ENCODE data around the gene PLBD2.

The PLBD2 gene

GRCh38 chr12:113315358-113315757 lies 43.0 kb upstream of the PLBD2 start:
- Histone ChIP-seq H3K9me3 (ENCODE audit: insufficient read depth, low read depth, low read length) (no peaks in the 10 kb centered on the region), H3K4me3 (ENCODE audit: low read length, poor library complexity, severe bottlenecking) (no peak overlapping the region), H3K4me1 (ENCODE audit: insufficient read depth, low read length, poor library complexity, severe bottlenecking) (no peaks in the 10 kb centered on the region), H3K9ac (ENCODE audit: low read depth, low read length, poor library complexity, severe bottlenecking) (no peak overlapping the region), H3F3A (ENCODE audit: low read depth) (no peaks in the 10 kb centered on the region), H3K27me3 (ENCODE audit: insufficient read depth, low read length, poor library complexity, severe bottlenecking) (no peaks in the 10 kb centered on the region), H3K79me2 (ENCODE audit: insufficient read depth, low read length) (no peaks in the 10 kb centered on the region), H4K20me1 (ENCODE audit: insufficient read depth, low read length, poor library complexity, severe bottlenecking) (no peaks in the 10 kb centered on the region), H2AFZ (ENCODE audit: low read length) (no peak overlapping the region), H3K4me2 (ENCODE audit: low read depth, low read length, poor library complexity, severe bottlenecking) (no peak overlapping the region), H3K9me2 (replicated peaks; ENCODE audit: low read depth, low read length) (no peaks in the 10 kb centered on the region), H3K36me3 (ENCODE audit: insufficient read depth, low read length) (peaks cover 24% of the 10 kb centered on the region; the same call in 1 of the 2 replicates)
- no peak for TF ChIP-seq CTCF (conservative IDR thresholded peaks at IDR 0.05; ENCODE audit: low read length)
- TF ChIP-seq EZH2phosphoT487 (IDR thresholded peaks at IDR 0.05; ENCODE audit: borderline replicate concordance): no peak

GRCh38 chr12:113316155-113316554 lies 42.2 kb upstream of the PLBD2 start:
- H3F3A ChIP-seq (ENCODE audit: low read depth): no peaks in the 10 kb centered on the region
- no peaks in the 10 kb centered on the region for H4K20me1 ChIP-seq (ENCODE audit: insufficient read depth, low read length, poor library complexity, severe bottlenecking)
- 0 out of 2 replicates have a peak, but pooled peaks cover 1% of the 10 kb centered on the region for H3K9me3 ChIP-seq (ENCODE audit: insufficient read depth, low read depth, low read length)
- H3K9ac ChIP-seq (ENCODE audit: low read depth, low read length, poor library complexity, severe bottlenecking): no peak overlapping the region
- no peak for TF ChIP-seq EZH2phosphoT487 (IDR thresholded peaks at IDR 0.05; ENCODE audit: borderline replicate concordance)
- TF ChIP-seq CTCF (conservative IDR thresholded peaks at IDR 0.05; ENCODE audit: low read length): peak; percentile 24; the same call in 1 of the 2 replicates
- no peaks in the 10 kb centered on the region for H3K9me2 ChIP-seq (replicated peaks; ENCODE audit: low read depth, low read length)
- H3K79me2 ChIP-seq (ENCODE audit: insufficient read depth, low read length): no peaks in the 10 kb centered on the region
- H3K36me3 ChIP-seq (ENCODE audit: insufficient read depth, low read length): peaks cover 28% of the 10 kb centered on the region; the same call in 1 of the 2 replicates
- H3K4me1 ChIP-seq (ENCODE audit: insufficient read depth, low read length, poor library complexity, severe bottlenecking): no peaks in the 10 kb centered on the region
- no peak overlapping the region for H2AFZ ChIP-seq (ENCODE audit: low read length)
- H3K27me3 ChIP-seq (ENCODE audit: insufficient read depth, low read length, poor library complexity, severe bottlenecking): no peaks in the 10 kb centered on the region
- H3K4me3 ChIP-seq (ENCODE audit: low read length, poor library complexity, severe bottlenecking): no peak overlapping the region
- no peak overlapping the region for H3K4me2 ChIP-seq (ENCODE audit: low read depth, low read length, poor library complexity, severe bottlenecking)

- Histone ChIP-seq H3K9ac (ENCODE audit: low read depth, low read length, poor library complexity, severe bottlenecking) (no peak overlapping the region), H4K20me1 (ENCODE audit: insufficient read depth, low read length, poor library complexity, severe bottlenecking) (no peaks in the 10 kb centered on the region), H2AFZ (ENCODE audit: low read length) (no peak overlapping the region), H3K27me3 (ENCODE audit: insufficient read depth, low read length, poor library complexity, severe bottlenecking) (no peaks in the 10 kb centered on the region), H3K4me3 (ENCODE audit: low read length, poor library complexity, severe bottlenecking) (no peak overlapping the region), H3K36me3 (ENCODE audit: insufficient read depth, low read length) (peaks cover 36% of the 10 kb centered on the region; the same call in 1 of the 2 replicates), H3F3A (ENCODE audit: low read depth) (no peaks in the 10 kb centered on the region), H3K4me1 (ENCODE audit: insufficient read depth, low read length, poor library complexity, severe bottlenecking) (no peaks in the 10 kb centered on the region), H3K9me3 (ENCODE audit: insufficient read depth, low read depth, low read length) (0 out of 2 replicates have a peak, but pooled peaks cover 3% of the 10 kb centered on the region), H3K4me2 (ENCODE audit: low read depth, low read length, poor library complexity, severe bottlenecking) (no peak overlapping the region), H3K9me2 (replicated peaks; ENCODE audit: low read depth, low read length) (no peaks in the 10 kb centered on the region), H3K79me2 (ENCODE audit: insufficient read depth, low read length) (no peaks in the 10 kb centered on the region)
- TF ChIP-seq EZH2phosphoT487 (IDR thresholded peaks at IDR 0.05; ENCODE audit: borderline replicate concordance) (no peak), CTCF (conservative IDR thresholded peaks at IDR 0.05; ENCODE audit: low read length) (no peak)
Observed at GRCh38 chr12:113317122-113317521, 41.3 kb upstream of the PLBD2 start.

Measured in Loucy (cell line).